ENCODE data around the gene TXLNB.

The TXLNB gene

GRCh38 chr6:139330826-139331500 lies 39.2 kb upstream of the TXLNB start:
- Histone ChIP-seq H3K9me3 (ENCODE audit: insufficient read depth, low read length) (no peaks in the 10 kb centered on the region), H3K27ac (ENCODE audit: low read length) (no peak overlapping the region), H3K27me3 (ENCODE audit: low read depth, low read length) (no peaks in the 10 kb centered on the region), H2AFZ (ENCODE audit: low read depth, low read length) (no peak overlapping the region), H3K4me3 (ENCODE audit: low read length) (no peak overlapping the region), H3K9ac (ENCODE audit: low read length) (no peak overlapping the region), H3K79me2 (ENCODE audit: low read length) (no peaks in the 10 kb centered on the region), H3K4me1 (ENCODE audit: low read length) (peaks cover 21% of the 10 kb centered on the region), H3K4me2 (ENCODE audit: low read length) (no peak overlapping the region), H3K36me3 (replicated peaks; ENCODE audit: low read depth, low read length) (no peaks in the 10 kb centered on the region), H4K20me1 (ENCODE audit: insufficient read depth, low read length) (no peaks in the 10 kb centered on the region)
- TF ChIP-seq CTCF (IDR thresholded peaks at IDR 0.05; ENCODE audit: low read depth, low read length) (no peak), EZH2phosphoT487 (IDR thresholded peaks at IDR 0.05; ENCODE audit: low read depth) (no peak)

- H3K4me2 ChIP-seq (ENCODE audit: low read length): no peak overlapping the region
- no peak overlapping the region for H3K4me3 ChIP-seq (ENCODE audit: low read length)
- no peaks in the 10 kb centered on the region for H3K9me3 ChIP-seq (ENCODE audit: insufficient read depth, low read length)
- H3K36me3 ChIP-seq (replicated peaks; ENCODE audit: low read depth, low read length): no peaks in the 10 kb centered on the region
- no peak overlapping the region for H2AFZ ChIP-seq (ENCODE audit: low read depth, low read length)
- H3K27me3 ChIP-seq (ENCODE audit: low read depth, low read length): no peaks in the 10 kb centered on the region
- no peak overlapping the region for H3K27ac ChIP-seq (ENCODE audit: low read length)
- H4K20me1 ChIP-seq (ENCODE audit: insufficient read depth, low read length): no peaks in the 10 kb centered on the region
- H3K4me1 ChIP-seq (ENCODE audit: low read length): peaks cover 22% of the 10 kb centered on the region
- no peaks in the 10 kb centered on the region for H3K79me2 ChIP-seq (ENCODE audit: low read length)
- no peak overlapping the region for H3K9ac ChIP-seq (ENCODE audit: low read length)
- TF ChIP-seq EZH2phosphoT487 (IDR thresholded peaks at IDR 0.05; ENCODE audit: low read depth) (no peak), CTCF (IDR thresholded peaks at IDR 0.05; ENCODE audit: low read depth, low read length) (no peak)
Measured at GRCh38 chr6:139330306-139330705, 38.5 kb upstream of the TXLNB start.

- TF ChIP-seq EZH2phosphoT487 (IDR thresholded peaks at IDR 0.05; ENCODE audit: low read depth) (no peak), CTCF (IDR thresholded peaks at IDR 0.05; ENCODE audit: low read depth, low read length) (no peak)
- H3K4me3 ChIP-seq (ENCODE audit: low read length): no peak overlapping the region
- no peaks in the 10 kb centered on the region for H3K36me3 ChIP-seq (replicated peaks; ENCODE audit: low read depth, low read length)
- no peaks in the 10 kb centered on the region for H3K9me3 ChIP-seq (ENCODE audit: insufficient read depth, low read length)
- no peaks in the 10 kb centered on the region for H3K79me2 ChIP-seq (ENCODE audit: low read length)
- H3K27me3 ChIP-seq (ENCODE audit: low read depth, low read length): no peaks in the 10 kb centered on the region
- no peak overlapping the region for H3K9ac ChIP-seq (ENCODE audit: low read length)
- H3K27ac ChIP-seq (ENCODE audit: low read length): no peak overlapping the region
- H3K4me2 ChIP-seq (ENCODE audit: low read length): no peak overlapping the region
- H3K4me1 ChIP-seq (ENCODE audit: low read length): peaks cover 33% of the 10 kb centered on the region
- no peak overlapping the region for H2AFZ ChIP-seq (ENCODE audit: low read depth, low read length)
- H4K20me1 ChIP-seq (ENCODE audit: insufficient read depth, low read length): no peaks in the 10 kb centered on the region
Measured at GRCh38 chr6:139329224-139329623, 37.4 kb upstream of the TXLNB start.

- Histone ChIP-seq H3K27ac (ENCODE audit: low read length) (no peak overlapping the region), H2AFZ (ENCODE audit: low read depth, low read length) (no peak overlapping the region), H3K4me1 (ENCODE audit: low read length) (peaks cover 40% of the 10 kb centered on the region)
Measured at GRCh38 chr6:139327038-139327437, 35.2 kb upstream of the TXLNB start.

More at GRCh38 chr6:139327038-139327437, 35.2 kb upstream of the TXLNB start:
- Histone ChIP-seq H3K79me2 (ENCODE audit: low read length) (no peaks in the 10 kb centered on the region), H3K27me3 (ENCODE audit: low read depth, low read length) (no peaks in the 10 kb centered on the region), H3K9me3 (ENCODE audit: insufficient read depth, low read length) (no peaks in the 10 kb centered on the region), H3K4me3 (ENCODE audit: low read length) (no peak overlapping the region), H3K4me2 (ENCODE audit: low read length) (peak overlapping the region; percentile 45), H4K20me1 (ENCODE audit: insufficient read depth, low read length) (no peaks in the 10 kb centered on the region), H3K36me3 (replicated peaks; ENCODE audit: low read depth, low read length) (no peaks in the 10 kb centered on the region), H3K9ac (ENCODE audit: low read length) (no peak overlapping the region)
- TF ChIP-seq EZH2phosphoT487 (IDR thresholded peaks at IDR 0.05; ENCODE audit: low read depth) (no peak), CTCF (IDR thresholded peaks at IDR 0.05; ENCODE audit: low read depth, low read length) (no peak)
